ENCODE results near the gene WNK2.

The WNK2 gene

DNA sequence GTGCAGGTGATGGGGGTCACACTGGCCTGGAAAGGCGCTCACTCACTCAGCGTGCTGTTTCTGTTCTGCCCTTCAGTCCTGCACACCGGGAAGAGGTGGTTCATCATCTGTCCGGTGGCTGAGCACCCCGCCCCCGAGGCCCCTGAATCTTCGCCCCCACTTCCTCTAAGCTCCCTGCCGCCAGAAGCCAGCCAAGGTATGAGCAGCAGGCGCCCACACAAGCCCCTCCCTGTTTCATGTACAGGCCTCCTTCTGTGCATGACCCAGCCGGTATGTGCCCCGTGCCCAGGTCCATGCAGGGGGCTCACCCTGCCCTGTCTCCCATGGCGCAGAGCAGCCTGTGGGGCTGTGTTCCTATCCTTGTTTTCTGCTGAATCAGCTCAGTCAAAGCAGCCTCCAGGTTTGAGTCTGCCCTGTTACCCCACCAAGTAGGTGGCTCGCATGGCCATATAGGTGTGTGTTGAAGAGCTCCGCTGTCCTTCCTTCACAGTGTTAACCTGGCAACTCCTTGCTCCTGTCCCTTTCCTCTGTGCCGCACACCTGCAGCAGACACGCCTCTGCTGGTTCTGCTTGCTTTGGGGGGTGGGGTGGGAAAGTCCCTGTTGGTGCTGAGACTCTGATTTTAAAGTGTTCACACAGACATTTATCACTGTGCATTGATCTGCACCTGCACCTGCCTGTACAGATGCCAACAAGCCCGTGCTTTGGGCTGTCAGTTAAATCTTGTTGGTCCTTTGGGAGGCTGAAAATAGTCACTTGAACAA lies 84.8 kb downstream of the WNK2 start:
- DNase-seq = peak; percentile 14

GRCh38 chr9:93270976-93271375 lies 87.0 kb downstream of the WNK2 start:
- no peak for DNase-seq

- no peak for DNase-seq
These were observed 93.0 kb downstream of the WNK2 start for GRCh38 chr9:93276973-93277372.

DNA sequence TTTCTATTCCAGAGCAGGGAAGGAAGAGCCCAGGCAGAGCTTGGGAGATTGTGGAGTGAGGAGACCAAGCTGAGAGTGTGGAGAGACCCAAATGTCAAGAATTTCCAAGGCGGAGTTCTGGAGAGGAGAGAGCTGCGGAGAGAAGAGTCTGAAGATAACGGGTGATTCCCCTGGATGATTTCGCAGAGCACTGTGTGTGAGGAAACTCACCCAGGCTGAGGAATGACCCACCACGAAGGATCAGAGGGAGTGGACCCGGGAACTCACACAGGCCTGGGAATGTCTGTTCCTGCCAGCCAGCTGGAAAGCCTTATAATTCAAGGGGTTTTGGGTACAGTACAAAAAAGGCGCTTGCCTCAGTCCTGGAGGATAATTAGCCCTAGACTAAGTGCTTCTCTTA lies 94.2 kb downstream of the WNK2 start:
- no peak for DNase-seq

DNA sequence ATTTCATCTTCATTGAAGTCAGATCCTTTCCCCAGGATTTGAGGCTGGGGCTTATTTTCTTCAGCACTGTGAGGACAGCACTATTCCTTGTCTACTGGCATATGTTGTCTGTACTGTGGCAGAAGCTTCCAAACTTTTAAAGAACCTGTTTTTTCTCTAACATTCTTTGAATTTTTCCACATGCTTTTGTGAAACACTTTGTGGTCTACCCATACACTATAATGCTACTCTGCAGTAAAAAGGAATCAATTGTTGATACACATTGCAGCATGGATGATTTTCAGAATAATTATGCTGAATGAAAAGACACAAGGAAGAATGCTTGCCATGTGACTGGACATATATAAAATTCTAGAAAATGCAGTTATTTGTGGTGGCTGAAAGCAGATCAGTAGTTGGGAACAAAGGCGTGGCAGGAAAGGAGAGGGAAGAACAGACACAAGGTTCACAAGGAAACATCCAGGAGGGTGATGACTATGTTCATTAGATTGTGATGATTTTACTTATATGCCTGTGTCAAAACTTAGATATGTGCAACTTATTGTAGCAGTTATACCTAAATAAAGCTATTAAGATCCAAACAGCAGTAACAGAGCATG lies 96.8 kb downstream of the WNK2 start:
- no peak for DNase-seq

GRCh38 chr9:93286252-93287188 lies 102.6 kb downstream of the WNK2 start:
- no peak for DNase-seq

DNA sequence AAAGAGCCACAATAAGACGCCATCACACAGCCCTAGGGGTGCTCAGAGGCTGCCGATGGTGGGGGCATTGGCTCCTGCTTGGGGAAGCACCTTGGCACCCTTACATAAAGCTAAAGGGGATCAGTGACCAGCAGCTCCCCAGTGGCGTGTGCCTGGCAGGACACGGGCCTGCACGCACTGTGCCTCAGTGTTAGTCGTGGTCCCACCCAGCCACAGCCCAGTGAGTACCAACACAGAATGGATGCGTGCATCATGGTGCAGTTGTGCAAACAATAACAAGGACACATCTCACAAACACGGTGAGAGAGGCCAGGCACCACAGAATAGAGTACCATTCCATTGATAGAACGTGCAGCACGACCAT lies 103.2 kb downstream of the WNK2 start:
- DNase-seq = no peak

DNA sequence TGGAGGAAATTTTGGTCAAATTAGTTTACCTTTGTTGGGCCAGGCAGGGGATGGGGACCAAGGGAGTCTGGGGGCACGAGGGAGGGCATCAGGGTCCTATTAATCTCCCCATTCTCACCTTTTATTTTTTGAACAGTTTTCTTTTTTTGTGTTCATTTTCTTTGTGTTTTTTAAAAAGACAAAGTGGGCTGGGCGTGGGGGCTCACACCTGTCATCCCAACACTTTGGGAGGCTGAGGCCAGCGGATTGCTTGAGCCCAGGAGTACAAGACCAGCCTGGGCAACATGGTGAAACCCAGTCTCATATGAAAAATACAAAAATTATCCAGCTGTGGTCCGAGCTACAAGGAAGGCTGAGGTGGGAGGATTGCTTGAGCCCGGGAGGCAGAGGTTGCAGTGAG lies 103.7 kb downstream of the WNK2 start:
- no peak for DNase-seq

DNA sequence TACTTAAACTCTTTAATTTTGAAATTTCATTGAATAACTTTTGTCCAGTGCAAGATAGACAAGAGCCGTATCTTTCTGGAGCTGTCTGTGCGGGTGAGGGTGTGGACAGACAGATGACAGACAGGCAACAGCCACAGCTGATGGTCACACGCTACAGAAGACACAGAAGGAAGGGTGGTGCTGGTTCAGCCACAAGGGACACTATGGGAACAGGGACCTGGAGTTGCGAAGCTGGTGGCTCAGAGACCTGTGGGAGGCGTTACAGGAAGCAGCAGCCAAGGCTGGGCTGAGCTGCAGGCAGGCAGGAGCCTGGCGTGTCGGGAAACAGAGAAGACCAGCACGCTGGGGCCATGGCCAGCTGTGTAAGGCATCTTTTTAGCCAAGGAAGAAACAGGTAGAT lies 104.4 kb downstream of the WNK2 start:
- DNase-seq = no peak

DNA sequence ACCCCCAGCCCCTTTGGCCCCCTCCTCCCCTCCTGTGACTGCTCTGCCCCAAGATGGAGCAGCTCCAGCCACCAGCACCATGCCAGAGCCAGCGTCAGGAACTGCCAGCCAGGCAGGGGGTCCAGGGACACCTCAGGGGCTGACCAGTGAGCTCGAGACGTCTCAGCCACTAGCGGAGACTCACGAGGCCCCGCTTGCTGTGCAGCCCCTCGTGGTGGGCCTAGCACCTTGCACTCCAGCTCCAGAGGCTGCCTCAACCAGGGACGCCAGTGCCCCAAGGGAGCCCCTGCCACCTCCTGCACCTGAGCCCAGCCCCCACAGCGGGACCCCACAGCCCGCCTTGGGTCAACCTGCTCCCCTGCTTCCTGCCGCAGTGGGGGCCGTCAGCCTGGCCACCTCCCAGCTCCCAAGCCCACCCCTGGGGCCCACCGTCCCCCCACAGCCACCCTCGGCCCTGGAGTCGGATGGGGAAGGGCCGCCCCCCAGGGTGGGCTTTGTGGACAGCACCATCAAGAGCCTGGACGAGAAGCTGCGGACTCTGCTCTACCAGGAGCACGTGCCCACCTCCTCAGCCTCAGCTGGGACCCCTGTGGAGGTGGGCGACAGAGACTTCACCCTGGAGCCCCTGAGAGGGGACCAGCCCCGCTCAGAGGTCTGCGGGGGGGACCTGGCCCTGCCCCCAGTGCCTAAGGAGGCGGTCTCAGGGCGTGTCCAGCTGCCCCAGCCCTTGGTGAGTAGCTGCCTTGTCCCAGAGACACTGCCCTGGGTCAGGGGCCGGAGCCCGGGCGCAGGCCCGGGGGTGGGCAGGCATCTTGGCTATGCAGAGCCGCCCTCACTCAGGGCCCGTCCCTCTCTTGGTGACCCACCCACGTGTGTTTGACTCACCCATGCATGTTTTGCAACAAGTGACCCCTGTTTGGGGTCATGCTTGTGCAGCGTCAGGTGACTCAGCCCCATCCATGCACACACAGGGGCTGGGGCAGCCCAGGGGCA lies 105.2 kb downstream of the WNK2 start:
- DNase-seq = no peak

GRCh38 chr9:93290495-93291434 lies 106.8 kb downstream of the WNK2 start:
- no peak for DNase-seq

DNA sequence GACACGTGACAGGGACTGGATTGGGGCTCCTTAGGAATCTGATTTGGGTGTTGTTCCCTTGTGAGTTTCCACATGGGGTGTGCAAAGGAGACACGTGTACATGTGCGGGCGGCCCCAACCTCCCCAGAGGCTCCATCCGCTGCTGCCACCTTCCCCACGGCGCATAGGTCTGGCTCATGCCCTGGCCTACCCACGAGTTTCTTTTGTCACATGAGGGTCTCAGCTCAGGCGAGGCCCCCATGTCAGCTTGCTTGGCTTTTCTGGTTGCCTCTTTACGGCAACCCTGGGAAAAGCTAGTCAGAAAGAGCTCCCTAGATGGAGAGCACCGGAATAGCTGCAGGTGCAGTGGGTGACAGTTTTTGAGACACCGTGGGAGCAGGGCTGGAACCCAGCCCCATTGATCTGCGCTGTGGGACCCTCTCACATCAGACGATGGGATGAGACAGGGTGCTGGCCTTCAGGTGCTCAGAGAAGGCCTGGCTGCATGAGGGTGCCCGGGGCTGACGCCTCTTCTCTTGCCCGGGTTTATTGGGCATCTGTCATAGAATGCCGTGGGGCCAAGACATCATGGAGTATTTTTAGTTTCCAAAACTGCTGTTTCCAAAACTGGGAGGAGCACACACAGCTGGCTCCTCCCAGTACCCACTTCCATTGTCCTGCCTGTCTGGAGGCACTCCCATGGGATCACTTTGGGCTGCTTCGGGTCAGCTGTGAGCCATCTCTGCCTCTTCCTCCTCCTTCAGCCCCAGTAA lies 107.8 kb downstream of the WNK2 start:
- DNase-seq = no peak

DNA sequence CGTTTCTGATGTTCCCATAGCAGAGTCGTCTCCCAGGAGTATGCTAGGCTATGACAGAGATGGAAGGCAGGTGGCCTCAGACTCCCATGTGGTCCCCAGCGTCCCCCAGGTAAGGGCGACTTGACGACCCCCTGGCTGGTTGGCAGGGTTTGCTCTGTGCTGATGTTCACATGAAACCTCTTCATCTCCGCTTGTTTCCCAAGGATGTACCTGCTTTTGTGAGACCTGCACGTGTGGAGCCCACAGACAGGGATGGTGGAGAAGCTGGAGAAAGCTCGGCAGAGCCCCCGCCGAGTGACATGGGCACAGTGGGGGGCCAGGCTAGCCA lies 108.3 kb downstream of the WNK2 start:
- no peak for DNase-seq

DNA sequence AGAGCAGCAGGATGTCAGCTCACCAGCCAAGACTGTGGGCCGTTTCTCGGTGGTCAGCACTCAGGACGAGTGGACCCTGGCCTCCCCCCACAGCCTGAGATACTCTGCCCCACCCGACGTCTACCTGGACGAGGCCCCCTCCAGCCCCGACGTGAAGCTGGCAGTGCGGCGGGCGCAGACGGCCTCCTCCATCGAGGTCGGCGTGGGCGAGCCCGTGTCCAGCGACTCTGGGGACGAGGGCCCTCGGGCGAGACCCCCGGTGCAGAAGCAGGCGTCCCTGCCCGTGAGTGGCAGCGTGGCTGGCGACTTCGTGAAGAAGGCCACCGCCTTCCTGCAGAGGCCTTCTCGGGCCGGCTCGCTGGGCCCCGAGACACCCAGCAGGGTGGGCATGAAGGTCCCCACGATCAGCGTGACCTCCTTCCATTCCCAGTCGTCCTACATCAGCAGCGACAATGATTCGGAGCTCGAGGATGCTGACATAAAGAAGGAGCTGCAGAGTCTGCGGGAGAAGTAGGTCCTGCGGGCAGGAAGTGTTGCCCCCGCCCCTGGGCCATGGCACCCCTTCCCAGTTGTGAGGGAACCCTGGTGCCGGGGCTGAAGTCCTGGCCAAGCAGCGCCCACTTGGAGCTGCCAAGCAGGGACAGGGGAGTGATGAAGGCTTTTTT lies 108.9 kb downstream of the WNK2 start:
- no peak for DNase-seq

DNA sequence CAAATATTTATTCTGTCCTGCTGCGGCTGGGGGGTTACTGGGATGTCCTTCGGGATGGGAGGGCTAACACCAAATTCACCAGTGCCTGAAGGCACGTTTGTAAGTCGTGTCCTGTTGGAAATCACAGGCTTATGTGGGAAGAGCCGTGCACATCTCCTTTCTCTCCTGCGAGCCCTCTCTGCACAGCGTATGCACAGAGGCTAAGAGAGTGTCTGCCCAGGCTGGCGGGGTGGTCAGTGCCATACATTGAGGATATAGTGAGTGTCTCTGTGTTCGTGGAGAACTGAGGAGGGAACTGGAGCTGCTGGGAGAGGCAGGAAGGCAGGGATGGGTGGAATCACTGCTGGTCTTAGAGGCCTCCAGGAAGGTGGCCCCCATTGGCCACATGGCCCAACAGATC lies 110.1 kb downstream of the WNK2 start:
- no peak for DNase-seq

DNA sequence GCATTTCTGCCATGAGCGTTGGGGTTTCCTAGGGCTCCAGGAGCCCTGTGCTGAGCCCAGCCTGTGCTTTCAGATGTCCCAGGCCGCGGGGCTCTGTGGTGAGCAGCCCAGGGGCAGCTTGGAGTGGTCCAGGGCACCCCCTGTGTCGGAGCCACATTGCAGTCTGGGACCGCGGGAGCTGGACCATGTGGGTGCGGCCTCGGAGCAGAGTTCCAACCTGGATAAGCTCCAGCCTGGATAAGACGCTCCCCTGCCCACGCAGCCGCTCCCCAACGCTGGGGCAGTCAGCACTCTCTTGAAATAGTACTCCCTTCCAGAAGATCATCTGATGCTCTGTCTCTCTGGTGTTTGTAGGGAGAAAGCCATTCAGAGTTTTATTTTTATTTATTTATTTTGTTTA lies 111.1 kb downstream of the WNK2 start:
- no peak for DNase-seq

- no peak for DNase-seq
These were observed 111.6 kb downstream of the WNK2 start for GRCh38 chr9:93295456-93296076.

- no peak for DNase-seq
These were observed 113.0 kb downstream of the WNK2 start for GRCh38 chr9:93296889-93297480.

All from NCI-H1092 (cell line).